ENCODE data around the gene GALK2.
A peak's percentile ranks its signal among the peaks of the same experiment; 100 is the strongest.

GALK2 gene

GRCh38 chr15:49169880-49170597 is at the start of gene GALK2:
Gene GALK2, plus strand, starts transcription at chr15:49170247. Its CDS starts 76 bp downstream, at chr15:49170323.
- Mint-ChIP-seq H3K36me3 (peaks cover 3% of the 10 kb centered on the region), H3K27me3 (no peaks in the 10 kb centered on the region), H3K4me1 (peaks cover 40% of the 10 kb centered on the region), H3K9me3 (no peaks in the 10 kb centered on the region), H3K27ac (peak within 1 kb of the TSS; percentile 99), H3K4me3 (peak within 1 kb of the TSS; percentile 98)

GRCh38 chr15:49120832-49121231 is 49.2 kb upstream of the GALK2 start:
- Mint-ChIP-seq H3K36me3 (peaks cover 8% of the 10 kb centered on the region), H3K27me3 (no peaks in the 10 kb centered on the region), H3K9me3 (no peaks in the 10 kb centered on the region), H3K4me1 (no peaks in the 10 kb centered on the region), H3K4me3 (no peak overlapping the region), H3K27ac (no peak overlapping the region)

- Mint-ChIP-seq H3K27ac (no peak overlapping the region), H3K36me3 (peaks cover 5% of the 10 kb centered on the region), H3K27me3 (no peaks in the 10 kb centered on the region), H3K4me3 (no peak overlapping the region), H3K4me1 (no peaks in the 10 kb centered on the region), H3K9me3 (no peaks in the 10 kb centered on the region)
Observed at GRCh38 chr15:49121901-49122300, 48.1 kb upstream of the GALK2 start.

DNA sequence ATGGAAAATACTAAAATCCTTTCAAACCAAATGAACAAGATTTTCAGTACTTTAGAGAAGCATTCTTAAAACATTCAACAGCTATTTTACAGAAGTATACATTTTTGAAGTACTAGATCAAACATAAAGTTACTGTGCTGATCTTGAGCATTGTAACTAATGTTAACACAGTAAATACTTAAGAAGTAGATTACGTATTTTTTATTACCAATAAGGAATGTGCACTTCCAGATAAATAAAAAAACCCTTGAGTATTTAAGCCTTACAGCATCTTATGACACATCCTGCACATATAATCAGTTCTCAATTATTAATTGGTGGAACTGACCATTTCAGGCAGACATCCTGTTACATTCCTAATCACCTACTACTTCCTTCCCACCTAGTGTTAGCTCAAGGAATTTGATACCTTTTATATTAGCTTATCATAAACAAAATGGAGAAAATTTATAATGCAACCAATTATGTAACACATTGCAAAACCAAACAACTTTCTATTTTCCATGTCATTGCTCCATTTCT is 47.4 kb upstream of the GALK2 start:
- Mint-ChIP-seq H3K4me1 (no peaks in the 10 kb centered on the region), H3K27me3 (no peaks in the 10 kb centered on the region), H3K27ac (no peak overlapping the region), H3K4me3 (no peak overlapping the region), H3K36me3 (peaks cover 4% of the 10 kb centered on the region), H3K9me3 (no peaks in the 10 kb centered on the region)

DNA sequence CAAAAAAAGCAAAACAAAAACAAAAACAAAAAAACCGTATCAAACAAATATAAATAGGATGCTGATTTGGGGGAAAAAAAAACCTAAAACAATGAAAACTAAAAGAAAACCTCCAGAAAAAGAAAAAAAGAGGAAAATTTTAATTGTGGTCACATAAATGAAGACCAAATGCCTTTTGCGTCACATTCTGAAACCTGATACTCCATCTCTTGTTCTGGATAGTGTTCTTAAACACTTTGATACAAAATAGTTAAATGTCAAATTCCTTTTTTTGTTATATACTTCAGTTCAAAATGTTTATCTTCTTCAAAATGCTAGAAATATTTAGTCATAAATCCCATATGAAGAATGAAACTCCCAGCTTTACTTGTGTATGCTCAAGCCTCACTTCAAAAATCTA is 45.7 kb upstream of the GALK2 start:
- H3K9me3 Mint-ChIP-seq, result no peaks in the 10 kb centered on the region
- no peak overlapping the region for H3K4me3 Mint-ChIP-seq
- H3K36me3 Mint-ChIP-seq, result peaks cover 9% of the 10 kb centered on the region
- no peaks in the 10 kb centered on the region for H3K27me3 Mint-ChIP-seq
- no peaks in the 10 kb centered on the region for H3K4me1 Mint-ChIP-seq
- H3K27ac Mint-ChIP-seq, result no peak overlapping the region

GRCh38 chr15:49131403-49131802 is 38.6 kb upstream of the GALK2 start:
- no peaks in the 10 kb centered on the region for H3K27me3 Mint-ChIP-seq
- peaks cover 10% of the 10 kb centered on the region for H3K4me1 Mint-ChIP-seq
- no peaks in the 10 kb centered on the region for H3K9me3 Mint-ChIP-seq
- H3K36me3 Mint-ChIP-seq, result peaks cover 27% of the 10 kb centered on the region
- H3K4me3 Mint-ChIP-seq, result no peak overlapping the region
- no peak overlapping the region for H3K27ac Mint-ChIP-seq

DNA sequence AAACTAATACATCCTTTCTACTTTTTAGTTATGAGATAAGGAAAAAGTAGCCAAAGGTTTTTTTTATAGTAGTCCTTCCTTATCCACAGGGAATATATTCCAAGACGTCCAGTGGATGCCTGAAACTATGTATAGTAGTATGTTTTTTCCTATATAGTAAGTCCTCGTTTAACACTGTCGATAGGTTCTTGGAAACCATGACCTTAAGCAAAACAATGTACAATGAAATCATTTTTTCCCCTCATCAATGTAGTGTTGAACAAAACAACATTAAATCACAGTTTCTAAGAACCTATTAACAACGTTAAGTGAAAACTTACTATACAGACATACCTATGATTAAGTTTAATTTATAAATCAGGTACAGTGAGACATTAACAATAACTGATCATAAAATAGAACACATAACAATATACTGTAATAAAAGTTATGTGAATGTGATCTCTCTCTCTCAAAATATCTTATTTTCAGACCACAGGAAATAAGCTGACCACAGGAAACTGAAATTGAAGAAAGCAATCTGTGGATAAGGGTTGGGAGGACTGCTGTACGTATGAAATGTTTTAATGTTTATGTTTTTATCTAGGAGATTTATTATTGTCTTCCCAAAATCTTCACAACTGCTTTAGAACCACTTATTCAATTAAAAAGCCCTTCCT is 35.2 kb upstream of the GALK2 start:
- H3K27ac Mint-ChIP-seq, result peak overlapping the region; percentile 51
- H3K4me1 Mint-ChIP-seq, result peaks cover 10% of the 10 kb centered on the region
- peaks cover 18% of the 10 kb centered on the region for H3K36me3 Mint-ChIP-seq
- H3K4me3 Mint-ChIP-seq, result no peak overlapping the region
- no peaks in the 10 kb centered on the region for H3K27me3 Mint-ChIP-seq
- no peaks in the 10 kb centered on the region for H3K9me3 Mint-ChIP-seq

- peak overlapping the region; percentile 68 for H3K27ac Mint-ChIP-seq
- H3K27me3 Mint-ChIP-seq, result no peaks in the 10 kb centered on the region
- H3K4me1 Mint-ChIP-seq, result peaks cover 10% of the 10 kb centered on the region
- H3K4me3 Mint-ChIP-seq, result no peak overlapping the region
- H3K9me3 Mint-ChIP-seq, result no peaks in the 10 kb centered on the region
- peaks cover 16% of the 10 kb centered on the region for H3K36me3 Mint-ChIP-seq
Observed at GRCh38 chr15:49135342-49135857, 34.6 kb upstream of the GALK2 start.

GRCh38 chr15:49135911-49136310 is 34.1 kb upstream of the GALK2 start:
- Mint-ChIP-seq H3K36me3 (peaks cover 16% of the 10 kb centered on the region), H3K27ac (peak overlapping the region; percentile 68)

DNA sequence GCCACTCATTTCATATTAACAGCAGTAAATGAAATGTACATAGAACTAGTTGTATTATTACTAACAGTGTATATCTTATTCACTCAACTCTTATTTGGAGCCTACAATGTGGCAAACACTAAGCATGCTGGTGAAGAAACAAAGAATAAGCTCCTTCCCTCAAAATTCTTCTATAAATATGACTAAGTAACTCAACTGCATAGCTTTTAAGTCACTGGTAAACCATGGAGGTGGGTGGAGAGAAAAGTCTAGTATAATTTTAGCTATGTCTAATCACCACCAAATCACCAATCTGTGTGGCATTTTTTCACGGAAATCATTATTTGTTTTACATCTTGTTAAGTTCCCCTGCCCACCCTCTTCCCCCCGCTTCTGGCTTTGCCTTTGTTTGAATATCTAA is 32.2 kb upstream of the GALK2 start:
- H3K4me3 Mint-ChIP-seq, result no peak overlapping the region
- H3K27ac Mint-ChIP-seq, result no peak overlapping the region
- H3K36me3 Mint-ChIP-seq, result peaks cover 21% of the 10 kb centered on the region

More at GRCh38 chr15:49135911-49136310, 34.1 kb upstream of the GALK2 start:
- Mint-ChIP-seq H3K4me3 (no peak overlapping the region), H3K27me3 (no peaks in the 10 kb centered on the region), H3K4me1 (peaks cover 10% of the 10 kb centered on the region), H3K9me3 (no peaks in the 10 kb centered on the region)

GRCh38 chr15:49145651-49146609 is 24.1 kb upstream of the GALK2 start:
- H3K27me3 Mint-ChIP-seq, result no peaks in the 10 kb centered on the region
- H3K36me3 Mint-ChIP-seq, result peaks cover 16% of the 10 kb centered on the region
- no peaks in the 10 kb centered on the region for H3K9me3 Mint-ChIP-seq
- H3K4me1 Mint-ChIP-seq, result peaks cover 61% of the 10 kb centered on the region
- no peak overlapping the region for H3K4me3 Mint-ChIP-seq
- H3K27ac Mint-ChIP-seq, result no peak overlapping the region

More for the DNA sequence above, 32.2 kb upstream of the GALK2 start:
- Mint-ChIP-seq H3K27me3 (no peaks in the 10 kb centered on the region), H3K4me1 (peaks cover 13% of the 10 kb centered on the region), H3K9me3 (no peaks in the 10 kb centered on the region)

- Mint-ChIP-seq H3K4me1 (peaks cover 66% of the 10 kb centered on the region), H3K4me3 (peak overlapping the region; percentile 15), H3K9me3 (no peaks in the 10 kb centered on the region), H3K27ac (no peak overlapping the region), H3K27me3 (no peaks in the 10 kb centered on the region), H3K36me3 (peaks cover 4% of the 10 kb centered on the region)
Observed at GRCh38 chr15:49148298-49148697, 21.7 kb upstream of the GALK2 start.

DNA sequence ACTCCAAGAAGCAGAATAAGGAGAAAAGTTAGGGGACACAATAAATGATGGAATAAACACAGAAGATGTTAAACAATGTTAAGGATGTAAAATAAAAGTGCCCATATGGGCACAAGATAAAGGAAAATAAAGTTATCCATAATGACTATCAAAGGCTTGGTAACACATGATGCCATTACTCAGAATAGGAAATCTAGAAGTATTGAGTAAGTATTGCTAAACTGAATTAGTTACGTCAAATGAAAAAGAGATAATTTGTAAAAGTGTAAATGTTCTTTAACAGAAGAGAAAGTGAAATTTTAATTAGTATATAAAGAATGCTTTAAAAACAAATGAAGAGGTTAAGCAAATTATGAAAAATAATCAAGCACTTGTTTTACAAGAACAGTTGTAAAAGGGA is 21.3 kb upstream of the GALK2 start:
- peak overlapping the region; percentile 15 for H3K4me3 Mint-ChIP-seq
- H3K27me3 Mint-ChIP-seq, result no peaks in the 10 kb centered on the region
- peaks cover 68% of the 10 kb centered on the region for H3K4me1 Mint-ChIP-seq
- peaks cover 5% of the 10 kb centered on the region for H3K36me3 Mint-ChIP-seq
- H3K27ac Mint-ChIP-seq, result no peak overlapping the region
- no peaks in the 10 kb centered on the region for H3K9me3 Mint-ChIP-seq

- Mint-ChIP-seq H3K9me3 (no peaks in the 10 kb centered on the region), H3K4me1 (peaks cover 73% of the 10 kb centered on the region), H3K36me3 (peaks cover 5% of the 10 kb centered on the region), H3K27ac (no peak overlapping the region), H3K27me3 (no peaks in the 10 kb centered on the region), H3K4me3 (no peak overlapping the region)
Observed at GRCh38 chr15:49151831-49152230, 18.2 kb upstream of the GALK2 start.

Data from activated naive CD4-positive, alpha-beta T cell treated with anti-CD3 and anti-CD28 coated beads, Interleukin-2, amount 50 U/mL, for 24 hours (primary cell).